ENCODE data around the gene BMPR1A.

Gene BMPR1A

DNA sequence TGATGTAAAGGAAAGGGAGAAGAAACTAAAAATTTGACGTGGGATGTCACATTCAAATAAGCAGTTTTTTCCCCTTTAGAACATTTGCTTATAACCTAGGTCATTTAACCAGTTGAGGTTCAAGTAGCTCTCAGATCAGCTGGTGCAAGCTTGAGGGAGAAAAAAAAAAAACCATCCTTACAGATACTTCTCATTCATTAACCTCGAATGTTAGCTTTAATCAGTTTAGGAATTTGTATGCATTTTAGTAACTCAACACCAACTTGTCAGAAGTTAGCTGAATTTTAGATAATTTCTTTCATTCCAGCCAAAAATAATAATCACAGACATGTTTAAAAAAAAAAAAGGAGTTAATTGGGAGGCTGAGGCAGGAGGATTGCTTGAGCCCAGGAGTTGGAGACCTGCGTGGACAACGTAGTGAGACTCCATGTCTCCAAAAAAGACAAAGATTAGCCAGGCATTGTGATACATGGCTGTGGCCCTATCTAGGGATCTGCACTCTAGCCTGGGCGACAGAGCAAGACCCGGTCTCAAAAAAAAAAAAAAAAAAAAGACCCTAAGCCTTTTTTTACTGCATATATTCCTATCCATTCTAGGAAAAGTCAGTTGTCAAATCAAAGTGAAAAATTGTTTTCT lies 46.2 kb downstream of the BMPR1A start:
- DNase-seq (ENCODE audit: low read depth) = no peak

DNA sequence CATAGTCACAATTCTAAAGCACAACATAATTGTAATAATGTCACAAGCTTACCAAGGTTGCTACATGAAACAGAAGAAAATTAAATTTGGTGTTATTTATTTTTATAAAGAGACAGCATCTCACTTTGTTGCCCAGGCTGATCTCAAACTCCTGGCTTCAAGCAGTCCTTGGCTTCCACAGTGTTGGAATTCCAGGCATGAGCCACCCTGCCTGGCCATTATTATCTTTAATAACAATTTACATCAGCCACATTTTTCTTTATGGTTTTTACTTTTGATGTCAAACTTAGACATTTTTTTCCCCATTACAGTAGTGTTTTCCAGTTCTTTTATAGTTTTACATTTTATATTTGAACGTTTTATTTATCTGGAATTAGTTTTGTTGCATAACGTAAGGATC lies 46.7 kb downstream of the BMPR1A start:
- no peak for DNase-seq (ENCODE audit: low read depth)

DNA sequence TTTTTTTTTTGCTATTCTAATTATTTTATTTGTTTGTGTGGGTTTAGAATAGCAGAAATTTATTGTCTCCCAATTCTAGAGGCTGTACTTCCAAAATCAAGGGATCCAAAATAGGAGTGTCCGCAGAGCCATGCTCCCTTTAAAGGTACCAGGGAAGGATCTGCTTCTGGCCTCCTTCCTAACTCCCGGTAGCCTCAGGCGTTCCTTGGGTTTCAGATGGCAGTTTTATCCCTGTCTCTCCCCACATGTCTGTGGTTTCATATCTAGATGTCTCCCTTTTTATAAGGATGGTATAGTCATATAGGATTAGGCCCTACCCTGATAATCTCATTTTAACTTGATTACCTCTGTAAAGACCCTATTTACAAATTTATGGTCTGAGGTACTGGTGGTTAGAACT lies 48.4 kb downstream of the BMPR1A start:
- no peak for DNase-seq (ENCODE audit: low read depth)

DNA sequence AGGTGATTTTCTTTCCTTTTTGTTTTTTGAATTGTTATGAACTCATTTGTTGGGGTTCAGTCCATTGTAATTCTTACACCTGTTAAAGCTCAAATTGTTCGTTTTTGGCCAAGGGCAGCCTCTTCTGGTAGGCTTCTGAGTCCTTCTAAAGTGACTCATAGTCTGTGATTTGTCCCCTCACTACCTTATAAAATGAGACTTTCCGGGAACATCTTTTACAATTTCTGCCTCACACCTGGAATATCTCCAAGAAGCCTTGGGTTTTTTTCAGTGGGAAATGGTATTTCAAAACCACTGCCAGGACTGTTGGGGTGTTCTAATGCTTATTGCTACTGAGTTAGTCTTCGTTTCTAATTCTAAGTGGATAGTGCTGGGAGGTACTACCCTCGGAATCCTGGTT lies 56.7 kb downstream of the BMPR1A start:
- no peak for DNase-seq (ENCODE audit: low read depth)

DNA sequence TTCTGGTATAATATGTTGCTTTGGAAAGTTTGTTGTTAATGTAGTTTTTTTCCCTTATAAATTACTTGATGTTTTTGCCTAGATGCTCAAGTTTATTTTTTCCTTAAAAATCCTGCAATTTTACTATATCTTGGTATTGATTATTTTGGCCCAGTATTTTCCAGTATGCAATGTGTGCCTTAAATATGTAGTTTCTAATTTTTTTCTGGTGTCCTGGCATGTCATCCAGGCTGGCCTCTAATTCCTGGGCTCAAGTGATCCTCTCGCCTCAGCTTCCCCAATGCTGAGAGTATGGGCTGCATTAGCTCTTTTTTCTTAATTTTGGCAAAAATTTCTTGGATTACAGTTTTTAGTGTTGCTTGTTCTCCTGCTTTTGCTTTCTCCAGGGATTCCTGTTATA lies 57.6 kb downstream of the BMPR1A start:
- no peak for DNase-seq (ENCODE audit: low read depth)

DNA sequence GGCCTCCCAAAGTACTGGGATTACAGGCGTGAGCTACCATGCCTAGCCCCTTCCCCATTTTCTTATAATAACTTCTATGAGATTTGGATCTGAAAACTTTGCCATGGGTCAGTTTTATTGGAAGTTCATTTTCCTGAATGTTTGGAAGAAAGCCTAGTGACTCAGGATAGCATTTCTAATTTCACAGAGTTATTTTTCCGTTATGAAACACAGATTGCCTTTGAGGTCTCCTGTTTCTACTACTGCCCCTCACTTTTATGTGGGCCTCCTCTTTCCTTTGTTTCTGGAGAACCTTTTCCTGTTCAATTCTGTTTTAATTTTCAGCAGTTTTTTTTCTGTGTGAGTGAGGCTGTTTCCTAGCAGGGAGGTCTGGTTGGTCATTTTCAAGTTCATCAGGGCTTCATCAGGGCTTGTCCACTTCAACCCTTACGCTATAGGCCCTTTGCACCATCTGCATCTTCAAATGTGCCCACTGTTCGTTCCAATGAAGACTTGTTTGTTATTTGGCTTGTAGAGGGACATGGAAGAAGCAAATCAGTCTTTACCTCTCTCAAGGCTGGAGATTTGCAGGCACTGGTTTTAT lies 58.7 kb downstream of the BMPR1A start:
- DNase-seq (ENCODE audit: low read depth) = peak; percentile 14

DNA sequence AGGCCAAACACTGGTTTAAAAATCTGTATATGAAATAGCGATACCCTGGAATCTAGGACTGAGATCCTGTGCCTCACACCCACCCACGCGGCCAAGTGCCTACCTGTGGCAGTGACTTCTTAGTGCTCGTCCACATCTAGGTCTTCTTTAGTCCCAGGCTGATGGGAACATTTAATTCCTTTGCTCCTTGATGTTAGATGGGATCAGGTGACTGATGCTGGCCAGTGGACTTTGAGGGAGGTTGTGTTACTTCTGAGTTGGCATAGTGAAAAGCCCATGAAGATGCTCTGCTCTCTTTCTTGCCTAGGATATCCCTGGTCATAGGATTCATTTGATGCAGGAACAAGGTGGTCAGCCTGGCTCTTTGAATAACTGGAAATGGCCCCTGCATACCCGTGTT lies 59.2 kb downstream of the BMPR1A start:
- no peak for DNase-seq (ENCODE audit: low read depth)

DNA sequence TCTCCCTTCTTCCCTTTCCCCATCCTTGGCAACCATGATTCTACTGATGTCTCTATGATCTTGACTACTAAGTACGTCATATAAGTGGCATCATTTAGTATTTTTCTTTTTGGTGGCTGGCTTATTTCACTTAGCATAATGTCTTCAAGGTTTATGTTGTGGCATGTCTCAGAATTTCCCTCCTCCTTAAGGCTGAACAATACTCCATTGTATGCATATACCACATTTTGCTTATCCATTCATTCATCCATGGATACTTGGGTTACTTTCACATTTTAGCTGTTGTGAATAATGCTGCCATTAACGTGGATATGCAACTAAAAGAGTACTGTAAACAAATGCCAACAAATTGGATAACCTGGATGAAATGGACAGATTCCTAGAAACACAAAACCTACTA lies 60.8 kb downstream of the BMPR1A start:
- no peak for DNase-seq (ENCODE audit: low read depth)

DNA sequence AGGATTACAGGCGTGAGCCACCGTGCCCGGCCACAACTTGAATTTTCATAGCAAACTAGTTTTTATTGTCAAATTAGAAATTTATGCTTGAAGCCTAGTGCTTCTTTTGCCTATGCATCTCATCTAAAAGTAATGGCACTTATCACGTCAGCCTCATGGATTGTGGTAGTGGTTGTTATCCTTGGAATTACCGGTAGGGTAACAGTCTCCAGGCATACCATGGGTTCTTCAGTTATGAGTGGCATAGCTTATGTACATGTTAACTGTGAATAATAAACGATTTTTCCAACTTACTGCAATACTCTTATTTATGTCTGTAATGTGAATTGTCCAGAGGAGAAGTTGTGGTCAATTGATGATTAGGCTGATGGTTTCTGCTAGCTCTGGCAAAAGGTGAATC lies 63.1 kb downstream of the BMPR1A start:
- DNase-seq (ENCODE audit: low read depth) = no peak

DNA sequence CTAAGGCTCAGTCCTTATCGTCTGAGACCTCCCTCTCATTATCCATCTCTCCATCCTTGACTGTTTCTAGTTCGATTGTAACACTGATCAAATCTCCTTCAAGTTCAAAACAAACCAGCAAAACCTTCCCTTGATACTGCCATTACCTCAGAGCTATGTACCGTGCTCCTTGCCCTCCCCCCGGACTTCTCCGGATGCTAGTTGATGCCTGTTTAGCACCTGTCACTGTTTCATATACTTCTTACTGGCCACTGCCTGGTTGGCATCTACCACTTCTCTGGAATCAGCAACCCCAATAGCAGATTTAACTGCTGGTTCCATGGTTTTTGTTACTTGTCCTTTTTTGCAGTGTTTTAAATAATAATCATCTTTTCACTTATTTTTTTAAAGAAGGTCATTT lies 64.1 kb downstream of the BMPR1A start:
- DNase-seq (ENCODE audit: low read depth) = no peak

DNA sequence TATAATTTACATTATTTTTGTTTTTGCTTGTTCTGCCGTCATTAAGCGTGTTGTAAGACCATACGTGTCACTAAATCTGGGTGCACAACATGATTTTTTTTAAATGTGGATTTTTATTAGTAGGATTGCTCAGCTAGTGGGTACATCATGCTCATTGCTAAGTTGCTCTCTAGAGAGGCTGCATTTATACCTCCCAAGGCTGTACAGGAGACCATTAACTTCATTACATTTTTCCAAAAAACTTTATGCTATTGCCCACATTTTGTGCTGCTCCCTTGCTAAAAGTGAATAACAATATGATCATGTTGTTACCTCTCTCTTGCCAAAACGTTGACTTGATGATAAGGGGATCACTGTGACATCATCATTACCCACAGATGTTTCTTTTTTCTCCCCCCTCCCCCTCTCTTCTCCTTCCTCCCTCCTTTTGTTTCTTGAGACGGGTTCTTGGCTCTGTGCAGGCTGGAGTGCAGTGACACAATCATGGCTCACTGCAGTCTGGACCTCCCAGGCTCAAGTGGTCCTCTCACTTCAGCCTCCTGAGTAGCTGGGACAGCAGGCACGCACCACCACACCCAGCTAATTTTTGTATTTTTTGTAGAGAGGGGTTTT lies 65.1 kb downstream of the BMPR1A start:
- no peak for DNase-seq (ENCODE audit: low read depth)

DNA sequence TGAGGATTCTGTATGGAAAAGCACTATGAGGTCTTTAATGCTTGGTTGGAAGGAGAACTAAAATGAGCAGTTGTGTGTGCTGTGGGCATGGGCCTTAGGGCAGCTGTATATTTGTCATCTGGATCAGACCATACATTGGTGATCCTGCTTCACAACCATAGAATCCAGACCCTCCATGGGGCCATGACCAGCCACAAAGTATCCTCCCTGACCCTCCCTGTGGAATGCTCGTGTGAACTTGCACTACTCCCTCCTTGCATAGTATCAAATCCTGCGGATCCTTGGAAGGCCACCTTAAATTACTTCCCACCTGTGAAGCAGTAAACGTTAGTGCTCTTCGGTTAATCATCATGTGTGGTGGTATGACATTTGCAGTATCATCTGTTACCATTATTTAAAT lies 67.1 kb downstream of the BMPR1A start:
- DNase-seq (ENCODE audit: low read depth) = no peak

DNA sequence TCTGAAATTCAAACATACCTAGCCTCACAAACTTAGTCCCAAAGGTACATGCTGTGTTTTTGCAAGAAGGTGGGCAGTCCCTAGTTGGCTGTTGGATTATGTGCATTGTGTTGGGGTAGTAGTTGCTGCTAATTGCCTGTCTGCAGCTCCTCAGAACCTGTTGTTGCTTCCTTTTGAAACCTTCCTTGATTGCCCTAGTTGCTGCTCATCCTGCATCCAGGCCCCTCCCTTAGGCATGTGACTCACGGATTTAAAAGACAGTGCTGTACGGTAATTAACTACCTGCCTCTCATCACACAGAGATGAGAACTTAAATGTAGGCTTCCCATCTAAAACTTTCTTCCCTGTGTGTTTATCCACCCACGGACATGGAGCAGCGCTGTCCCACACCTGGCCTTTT lies 67.7 kb downstream of the BMPR1A start:
- DNase-seq (ENCODE audit: low read depth) = no peak

DNA sequence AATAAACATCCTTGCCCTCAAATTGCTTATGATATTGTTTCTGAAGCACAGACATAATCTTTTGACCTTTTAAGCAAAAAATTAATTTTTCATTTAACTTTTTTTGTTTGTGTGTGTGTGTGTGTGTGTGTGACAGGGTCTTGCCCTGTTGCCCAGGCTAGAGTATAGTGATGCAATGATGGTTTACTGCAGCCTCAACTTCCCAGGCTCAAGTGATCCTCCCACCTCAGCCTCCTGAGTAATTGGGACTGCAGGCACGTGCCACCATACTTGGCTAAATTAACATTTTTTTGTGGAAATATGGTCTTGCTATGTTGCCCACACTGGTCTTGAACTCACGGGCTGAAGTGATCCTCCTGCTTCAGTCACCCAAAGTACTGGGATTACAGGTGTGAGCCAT lies 68.9 kb downstream of the BMPR1A start:
- no peak for DNase-seq (ENCODE audit: low read depth)

DNA sequence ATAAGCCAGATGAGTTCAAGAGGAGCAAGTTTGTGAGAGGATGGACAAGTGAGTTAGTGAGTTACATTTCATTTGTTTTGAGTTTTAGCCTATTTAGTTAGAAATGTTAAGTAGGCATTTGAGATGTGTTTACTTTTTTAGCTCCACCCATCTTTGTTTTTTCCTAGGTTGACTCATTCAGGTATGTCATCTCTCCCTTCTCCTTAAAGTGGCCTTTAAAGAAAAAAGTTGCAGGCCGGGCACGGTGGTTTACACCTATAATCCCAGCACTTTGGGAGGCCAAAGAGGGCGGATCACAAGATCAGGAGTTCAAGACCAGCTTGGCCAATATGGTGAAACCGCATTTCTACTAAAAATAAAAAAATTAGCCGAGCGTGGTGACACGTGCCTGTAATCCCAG lies 71.2 kb downstream of the BMPR1A start:
- DNase-seq (ENCODE audit: low read depth) = no peak

DNA sequence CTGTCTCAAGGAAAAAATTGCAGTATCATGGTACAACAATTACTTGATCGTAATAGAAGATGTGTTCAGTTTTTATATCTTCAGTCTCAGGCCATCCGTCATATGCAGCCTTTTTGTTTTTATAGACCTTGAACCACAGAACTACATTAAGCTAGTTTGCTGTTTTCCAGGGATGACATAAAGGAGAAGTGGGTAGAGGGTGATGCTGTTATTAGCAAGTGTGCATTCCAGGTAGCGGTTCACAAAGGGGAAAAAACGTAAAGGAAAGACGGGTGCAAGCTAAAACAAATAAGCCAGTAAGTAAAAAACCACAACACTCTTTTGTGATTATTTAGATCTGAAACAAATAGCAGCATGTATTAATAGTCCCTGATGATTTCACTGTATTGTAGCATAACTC lies 71.7 kb downstream of the BMPR1A start:
- DNase-seq (ENCODE audit: low read depth) = no peak

DNA sequence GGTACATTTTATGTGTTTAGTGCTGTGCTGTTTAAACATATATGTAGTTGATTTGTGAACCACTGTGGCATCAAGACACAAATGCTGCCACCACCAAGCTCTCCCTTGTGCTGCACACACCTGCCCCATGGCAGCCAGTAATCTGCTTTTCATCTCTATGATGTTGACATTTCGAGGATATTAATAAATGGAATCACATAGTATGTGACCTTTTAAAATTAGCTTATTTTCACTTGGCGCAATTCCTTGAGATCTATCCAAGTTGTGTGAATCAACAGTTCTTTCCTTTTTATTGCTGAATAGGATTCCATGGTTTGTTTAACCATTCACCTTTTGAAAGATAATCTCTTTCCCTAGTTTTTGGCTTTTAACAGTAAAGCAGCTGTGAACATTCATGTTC lies 73.1 kb downstream of the BMPR1A start:
- no peak for DNase-seq (ENCODE audit: low read depth)

DNA sequence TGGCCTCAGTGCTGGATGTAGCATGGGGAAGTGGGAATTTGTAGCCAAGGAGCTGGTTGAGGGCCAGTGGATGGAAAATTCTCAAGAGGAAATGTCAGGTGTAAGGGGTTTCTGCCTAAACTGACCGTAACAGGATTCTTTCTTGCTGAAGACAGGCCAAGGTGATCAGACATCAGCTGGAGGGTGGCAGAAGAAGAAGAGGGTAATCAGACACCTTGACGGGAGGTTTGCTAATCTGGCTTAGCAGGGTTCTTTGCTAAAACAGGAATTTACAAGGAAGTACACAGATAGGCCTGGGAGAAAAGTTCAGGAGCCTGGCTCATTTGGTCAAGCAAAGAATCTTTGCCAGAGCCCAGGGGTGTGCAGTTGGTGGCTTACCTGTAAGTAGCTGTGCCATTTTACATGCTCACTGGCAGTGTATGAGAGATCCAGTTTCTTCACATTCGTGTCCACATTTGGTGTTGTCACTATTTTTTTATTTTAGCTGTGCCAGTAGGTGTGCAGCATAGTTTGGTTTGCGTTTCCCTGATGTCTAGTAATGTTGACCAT lies 73.7 kb downstream of the BMPR1A start:
- no peak for DNase-seq (ENCODE audit: low read depth)

DNA sequence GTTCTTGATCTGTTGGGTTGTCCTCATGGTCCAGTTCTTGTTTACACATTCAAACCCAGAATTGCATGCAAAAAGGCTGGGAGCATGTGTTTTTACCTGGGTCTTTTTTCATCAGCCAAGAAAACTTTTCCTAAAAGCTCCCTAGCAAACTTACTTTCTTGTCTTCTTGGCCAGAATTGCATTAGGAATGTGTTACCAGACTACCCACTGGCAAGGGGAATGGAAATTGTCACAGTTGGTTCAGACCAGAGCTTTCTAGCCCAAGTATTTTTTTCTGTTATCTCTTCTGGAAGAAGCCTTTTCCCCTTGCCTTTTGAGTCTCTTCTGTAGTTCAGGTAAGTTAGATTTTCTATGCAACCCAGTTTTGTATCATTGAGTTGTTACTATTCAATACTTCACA lies 77.5 kb downstream of the BMPR1A start:
- DNase-seq (ENCODE audit: low read depth) = no peak

DNA sequence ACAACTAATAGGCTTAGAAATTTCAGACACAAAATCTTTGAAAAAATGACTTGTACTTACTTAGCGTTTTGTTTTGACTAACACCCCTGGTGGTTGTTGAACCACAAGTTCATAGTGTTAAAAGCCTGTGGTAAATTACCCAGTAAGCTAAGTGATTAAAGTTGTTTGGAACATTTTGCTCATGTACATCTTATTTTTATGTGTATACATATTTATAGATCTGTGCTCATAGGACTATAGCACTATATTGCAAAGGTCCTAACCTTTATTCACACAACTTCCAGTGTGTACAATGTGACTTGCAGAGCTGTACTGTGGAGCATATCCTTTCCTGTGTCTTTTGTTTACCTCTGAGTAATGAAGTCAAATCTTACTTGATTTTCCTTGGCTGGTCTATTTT lies 79.6 kb downstream of the BMPR1A start:
- DNase-seq (ENCODE audit: low read depth) = no peak

DNA sequence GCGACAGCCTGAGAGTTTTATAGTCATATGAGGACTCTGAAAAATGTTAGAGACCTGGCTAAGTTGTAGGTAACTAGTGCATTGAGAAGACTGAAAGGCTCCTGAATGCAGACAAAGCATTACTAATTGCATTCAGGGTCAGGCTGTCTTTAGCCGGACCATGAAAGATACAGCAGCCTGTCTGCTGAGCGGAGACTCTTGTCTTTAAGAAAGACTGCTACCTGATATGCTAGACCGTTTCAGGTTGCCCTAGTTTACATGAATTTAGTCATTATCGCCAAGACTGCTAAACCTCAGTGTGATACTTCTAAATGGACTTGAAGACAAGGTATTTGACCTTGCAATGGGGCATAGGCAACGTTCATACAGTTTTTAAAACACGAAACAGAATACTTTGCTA lies 81.2 kb downstream of the BMPR1A start:
- no peak for DNase-seq (ENCODE audit: low read depth)

DNA sequence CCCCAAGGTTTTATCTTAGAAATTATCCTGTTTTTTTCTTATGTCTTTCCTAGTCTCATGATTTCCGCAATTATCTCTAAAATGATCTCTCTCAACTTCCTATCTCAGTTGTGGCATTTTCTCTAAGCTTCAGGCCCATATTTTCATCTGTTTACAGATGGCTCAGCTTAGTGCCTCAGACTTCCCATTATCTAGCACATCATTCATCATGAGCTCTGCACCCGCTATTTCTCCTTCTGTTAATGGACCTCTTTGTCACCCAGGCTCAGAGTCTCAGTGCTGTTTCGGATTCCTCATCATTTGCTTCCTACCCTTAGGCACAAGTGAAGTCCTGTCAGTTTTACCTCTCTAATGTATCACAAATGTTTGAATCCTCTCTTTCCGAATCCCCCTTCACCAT lies 84.1 kb downstream of the BMPR1A start:
- no peak for DNase-seq (ENCODE audit: low read depth)

DNA sequence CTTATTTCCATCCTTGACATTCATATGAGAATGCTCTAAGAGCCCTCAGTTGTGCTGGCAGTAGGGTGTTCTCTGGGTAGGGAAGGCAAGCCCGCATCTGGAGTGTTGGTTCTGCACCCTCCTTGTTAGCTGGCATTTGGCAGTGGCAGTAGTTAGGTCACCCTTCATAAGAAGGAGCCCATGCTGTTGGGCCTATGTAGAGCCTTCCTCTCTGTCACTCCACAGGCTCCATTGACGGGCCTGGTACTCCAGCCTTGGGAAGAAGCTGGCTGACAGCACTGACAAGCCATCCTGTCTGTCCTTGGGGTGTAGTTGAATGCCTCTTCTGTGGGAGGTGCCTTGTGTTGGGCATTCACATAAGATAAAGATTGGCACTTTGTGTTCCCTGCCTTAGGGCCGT lies 89.7 kb downstream of the BMPR1A start:
- DNase-seq (ENCODE audit: low read depth) = no peak

DNA sequence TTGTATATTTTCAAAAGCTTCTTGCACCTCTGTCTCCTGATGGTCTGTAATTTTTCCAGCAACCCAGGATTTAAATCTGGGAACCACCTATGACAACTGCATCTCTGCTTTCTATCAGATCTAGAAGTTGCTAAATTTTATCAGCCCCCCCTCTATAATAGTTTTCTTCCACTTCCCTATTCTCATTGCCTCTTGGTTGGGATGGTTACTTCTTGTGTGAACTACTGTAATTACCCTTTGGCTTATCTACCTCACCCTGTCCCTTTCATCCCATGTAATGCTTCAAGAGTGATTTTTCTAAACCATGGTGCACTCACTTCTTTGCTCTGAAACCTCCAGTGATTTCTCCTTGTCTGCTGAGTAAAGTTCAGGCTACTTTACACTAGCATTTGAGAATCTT lies 92.3 kb downstream of the BMPR1A start:
- DNase-seq (ENCODE audit: low read depth) = no peak
